ENCODE data around the gene EHBP1.

The EHBP1 gene

GRCh38 chr2:62725712-62726055, 20.2 kb downstream of the EHBP1 start:
- H3K4ac ChIP-seq (ENCODE audit: low read length), result no peak overlapping the region
- H4K8ac ChIP-seq (ENCODE audit: low read depth, low read length), result no peak overlapping the region
- no peak for DNase-seq (ENCODE audit: low spot score)
- no peaks in the 10 kb centered on the region for H3K27me3 ChIP-seq (ENCODE audit: control insufficient read depth in 3 of 3, insufficient read depth in 3 of 3, low read depth in 1 of 3, low read length in 3 of 3)
- peaks cover 0 to 11% of the 10 kb centered on the region in 2 donors for H3K4me1 ChIP-seq (ENCODE audit: control insufficient read depth in 2 of 2, insufficient read depth in 1 of 2, low read depth in 1 of 2, low read length in 2 of 2)
- H2BK12ac ChIP-seq (ENCODE audit: low read length), result no peak overlapping the region
- no peak overlapping the region for H3K23ac ChIP-seq (ENCODE audit: low read depth, low read length, poor library complexity)
- H4K91ac ChIP-seq (ENCODE audit: low read depth, low read length, poor library complexity), result no peak overlapping the region
- H2AFZ ChIP-seq (ENCODE audit: low read length), result no peak overlapping the region
- no peak overlapping the region for H3K27ac ChIP-seq (replicated peaks; ENCODE audit: low read length)
- WGBS, 2 donors (ENCODE audit: extremely low coverage in 2 of 2, insufficient read length in 2 of 2, insufficient replicate concordance in 1 of 2), result no CpG with 5 or more reads among the region's 3 CpGs
- H3K4me2 ChIP-seq (ENCODE audit: insufficient read depth, low read length, poor library complexity, severe bottlenecking), result no peak overlapping the region
- no peak overlapping the region for H2BK5ac ChIP-seq (ENCODE audit: low read length)
- H3K9me3 ChIP-seq (replicated peaks in 1 of 2; ENCODE audit: control insufficient read depth in 2 of 2, insufficient read depth in 1 of 2, low read depth in 1 of 2, low read length in 2 of 2), result peaks cover 0 to 20% of the 10 kb centered on the region in 2 donors
- no peak overlapping the region for H2BK15ac ChIP-seq (ENCODE audit: low read length)
- no peak overlapping the region for H2BK120ac ChIP-seq (ENCODE audit: low read depth, low read length)
- no peak overlapping the region for H3K9ac ChIP-seq (ENCODE audit: low read depth, low read length, poor library complexity)
- H3K18ac ChIP-seq (ENCODE audit: low read length), result no peak overlapping the region
- no peak overlapping the region for H2AK5ac ChIP-seq (ENCODE audit: low read depth, low read length)
- no peaks in the 10 kb centered on the region for H3K36me3 ChIP-seq (replicated peaks in 1 of 2; ENCODE audit: control insufficient read depth in 2 of 2, insufficient read depth in 2 of 2, low read length in 2 of 2)
- peaks cover 9% of the 10 kb centered on the region for H3K79me1 ChIP-seq (ENCODE audit: low read depth, low read length)
- no peak overlapping the region for H3K4me3 ChIP-seq (ENCODE audit: low read length in 2 of 2)
- no peak overlapping the region for H3K14ac ChIP-seq (ENCODE audit: low read length)

- no peak overlapping the region for H3K4ac ChIP-seq (ENCODE audit: low read length)
- no peak overlapping the region for H2BK15ac ChIP-seq (ENCODE audit: low read length)
- no peak overlapping the region for H3K4me3 ChIP-seq (ENCODE audit: low read length in 2 of 2)
- H3K9me3 ChIP-seq (replicated peaks in 1 of 2; ENCODE audit: control insufficient read depth in 2 of 2, insufficient read depth in 1 of 2, low read depth in 1 of 2, low read length in 2 of 2), result peaks cover 0 to 23% of the 10 kb centered on the region in 2 donors
- no peak overlapping the region for H2BK12ac ChIP-seq (ENCODE audit: low read length)
- WGBS, 2 donors (ENCODE audit: extremely low coverage in 2 of 2, insufficient read length in 2 of 2, insufficient replicate concordance in 1 of 2), result no CpG with 5 or more reads among the region's 2 CpGs
- H3K9ac ChIP-seq (ENCODE audit: low read depth, low read length, poor library complexity), result no peak overlapping the region
- no peak overlapping the region for H3K23ac ChIP-seq (ENCODE audit: low read depth, low read length, poor library complexity)
- no peak overlapping the region for H3K4me2 ChIP-seq (ENCODE audit: insufficient read depth, low read length, poor library complexity, severe bottlenecking)
- no peak overlapping the region for H4K91ac ChIP-seq (ENCODE audit: low read depth, low read length, poor library complexity)
- H4K8ac ChIP-seq (ENCODE audit: low read depth, low read length), result no peak overlapping the region
- H3K27me3 ChIP-seq (ENCODE audit: control insufficient read depth in 3 of 3, insufficient read depth in 3 of 3, low read depth in 1 of 3, low read length in 3 of 3), result no peaks in the 10 kb centered on the region
- no peak overlapping the region for H2BK120ac ChIP-seq (ENCODE audit: low read depth, low read length)
- H3K14ac ChIP-seq (ENCODE audit: low read length), result no peak overlapping the region
- DNase-seq (ENCODE audit: low spot score), result no peak
- no peak overlapping the region for H3K18ac ChIP-seq (ENCODE audit: low read length)
- peaks cover 0 to 11% of the 10 kb centered on the region in 2 donors for H3K4me1 ChIP-seq (ENCODE audit: control insufficient read depth in 2 of 2, insufficient read depth in 1 of 2, low read depth in 1 of 2, low read length in 2 of 2)
- H3K36me3 ChIP-seq (replicated peaks in 1 of 2; ENCODE audit: control insufficient read depth in 2 of 2, insufficient read depth in 2 of 2, low read length in 2 of 2), result no peaks in the 10 kb centered on the region
- H2BK5ac ChIP-seq (ENCODE audit: low read length), result no peak overlapping the region
- H2AFZ ChIP-seq (ENCODE audit: low read length), result no peak overlapping the region
- H2AK5ac ChIP-seq (ENCODE audit: low read depth, low read length), result no peak overlapping the region
- H3K79me1 ChIP-seq (ENCODE audit: low read depth, low read length), result peaks cover 9% of the 10 kb centered on the region
- no peak overlapping the region for H3K27ac ChIP-seq (replicated peaks; ENCODE audit: low read length)
Measured at GRCh38 chr2:62727259-62727867, 21.9 kb downstream of the EHBP1 start.

- Histone ChIP-seq H3K4me2 (ENCODE audit: insufficient read depth, low read length, poor library complexity, severe bottlenecking) (no peak overlapping the region), H3K79me1 (ENCODE audit: low read depth, low read length) (peaks cover 9% of the 10 kb centered on the region), H2BK12ac (ENCODE audit: low read length) (no peak overlapping the region), H3K18ac (ENCODE audit: low read length) (no peak overlapping the region), H2AK5ac (ENCODE audit: low read depth, low read length) (no peak overlapping the region), H3K9ac (ENCODE audit: low read depth, low read length, poor library complexity) (no peak overlapping the region), H3K27ac (replicated peaks; ENCODE audit: low read length) (no peak overlapping the region), H3K9me3 (replicated peaks in 1 of 2; ENCODE audit: control insufficient read depth in 2 of 2, insufficient read depth in 1 of 2, low read depth in 1 of 2, low read length in 2 of 2) (peaks cover 0 to 17% of the 10 kb centered on the region in 2 donors), H3K27me3 (ENCODE audit: control insufficient read depth in 3 of 3, insufficient read depth in 3 of 3, low read depth in 1 of 3, low read length in 3 of 3) (no peaks in the 10 kb centered on the region), H2BK15ac (ENCODE audit: low read length) (no peak overlapping the region), H3K4ac (ENCODE audit: low read length) (no peak overlapping the region), H4K8ac (ENCODE audit: low read depth, low read length) (no peak overlapping the region), H2AFZ (ENCODE audit: low read length) (no peak overlapping the region), H3K14ac (ENCODE audit: low read length) (no peak overlapping the region), H4K91ac (ENCODE audit: low read depth, low read length, poor library complexity) (no peak overlapping the region), H2BK120ac (ENCODE audit: low read depth, low read length) (no peak overlapping the region), H3K36me3 (replicated peaks in 1 of 2; ENCODE audit: control insufficient read depth in 2 of 2, insufficient read depth in 2 of 2, low read length in 2 of 2) (no peaks in the 10 kb centered on the region), H3K4me3 (ENCODE audit: low read length in 2 of 2) (no peak overlapping the region), H2BK5ac (ENCODE audit: low read length) (no peak overlapping the region), H3K23ac (ENCODE audit: low read depth, low read length, poor library complexity) (no peak overlapping the region), H3K4me1 (ENCODE audit: control insufficient read depth in 2 of 2, insufficient read depth in 1 of 2, low read depth in 1 of 2, low read length in 2 of 2) (peaks cover 0 to 11% of the 10 kb centered on the region in 2 donors)
- DNase-seq (ENCODE audit: low spot score), result no peak
- WGBS, 2 donors (ENCODE audit: extremely low coverage in 2 of 2, insufficient read length in 2 of 2, insufficient replicate concordance in 1 of 2), result no CpG with 5 or more reads among the region's 5 CpGs
Measured at GRCh38 chr2:62727876-62728566, 22.5 kb downstream of the EHBP1 start.

- DNase-seq (ENCODE audit: low spot score), result no peak
- WGBS, 2 donors (ENCODE audit: extremely low coverage in 2 of 2, insufficient read length in 2 of 2, insufficient replicate concordance in 1 of 2), result no CpG with 5 or more reads among the region's 3 CpGs
Measured at GRCh38 chr2:62731275-62731674, 25.8 kb downstream of the EHBP1 start.

More at GRCh38 chr2:62731275-62731674, 25.8 kb downstream of the EHBP1 start:
- Histone ChIP-seq H3K9me3 (replicated peaks in 1 of 2; ENCODE audit: control insufficient read depth in 2 of 2, insufficient read depth in 1 of 2, low read depth in 1 of 2, low read length in 2 of 2) (peaks cover 0 to 4% of the 10 kb centered on the region in 2 donors), H3K27ac (replicated peaks; ENCODE audit: low read length) (no peak overlapping the region), H3K14ac (ENCODE audit: low read length) (no peak overlapping the region), H2BK5ac (ENCODE audit: low read length) (no peak overlapping the region), H3K27me3 (ENCODE audit: control insufficient read depth in 3 of 3, insufficient read depth in 3 of 3, low read depth in 1 of 3, low read length in 3 of 3) (no peaks in the 10 kb centered on the region), H3K9ac (ENCODE audit: low read depth, low read length, poor library complexity) (no peak overlapping the region), H3K79me1 (ENCODE audit: low read depth, low read length) (peaks cover 2% of the 10 kb centered on the region), H2BK12ac (ENCODE audit: low read length) (no peak overlapping the region), H2BK120ac (ENCODE audit: low read depth, low read length) (no peak overlapping the region), H3K4me3 (ENCODE audit: low read length in 2 of 2) (no peak overlapping the region), H2AFZ (ENCODE audit: low read length) (no peak overlapping the region), H4K91ac (ENCODE audit: low read depth, low read length, poor library complexity) (no peak overlapping the region), H3K23ac (ENCODE audit: low read depth, low read length, poor library complexity) (no peak overlapping the region), H3K4me2 (ENCODE audit: insufficient read depth, low read length, poor library complexity, severe bottlenecking) (no peak overlapping the region), H3K4me1 (ENCODE audit: control insufficient read depth in 2 of 2, insufficient read depth in 1 of 2, low read depth in 1 of 2, low read length in 2 of 2) (peaks cover 3 to 4% of the 10 kb centered on the region in 2 donors), H3K18ac (ENCODE audit: low read length) (no peak overlapping the region), H3K4ac (ENCODE audit: low read length) (no peak overlapping the region), H4K8ac (ENCODE audit: low read depth, low read length) (no peak overlapping the region), H3K36me3 (replicated peaks in 1 of 2; ENCODE audit: control insufficient read depth in 2 of 2, insufficient read depth in 2 of 2, low read length in 2 of 2) (no peaks in the 10 kb centered on the region), H2AK5ac (ENCODE audit: low read depth, low read length) (no peak overlapping the region), H2BK15ac (ENCODE audit: low read length) (no peak overlapping the region)
